WTC11 (cell line): Measurements from ENCODE around the gene PGF. TPM values are rescaled to one million over a fixed set of nuclear protein-coding genes. Genes with fewer than 3 reads are reported as not detected.

ENCODE experiments used
- ATAC-seq: fragments of 200-7000 bp; cut with Tn5 transposase; 2 replicates; pipeline ENCODE4 v1.10.0; 2021; ENCODE audit warnings: mild to moderate bottlenecking, moderate library complexity
- CTCF ChIA-PET: fragments of 300-600 bp; sonication (Branson Sonifier 250); formaldehyde crosslinking; loops from one replicate; lab custom pipeline; 2021; ENCODE audit warnings: antibody characterized with exemption; lab: Charles Lee
- POLR2A ChIA-PET: fragments of 350-600 bp; sonication (Branson Sonifier 250); formaldehyde crosslinking; loops from one replicate; lab custom pipeline; 2021; ENCODE audit warnings: antibody characterized with exemption; lab: Charles Lee
- DNase-seq: peaks from one replicate; pipeline ENCODE4 v3.0.0; 2021; ENCODE audit warnings: low spot score
- H3K27ac Mint-ChIP-seq: 2 replicates; pipeline ENCODE4 v1.8.0; 2021; ENCODE audit warnings: mixed read lengths
- H3K27me3 Mint-ChIP-seq: 2 replicates; pipeline ENCODE4 v1.8.0; 2021; ENCODE audit warnings: low read depth, mild to moderate bottlenecking, moderate library complexity, mixed read lengths
- H3K36me3 Mint-ChIP-seq: 2 replicates; pipeline ENCODE4 v1.8.0; 2021; ENCODE audit warnings: mixed read lengths
- H3K4me1 Mint-ChIP-seq: 2 replicates; pipeline ENCODE4 v1.8.0; 2022; ENCODE audit warnings: mixed read lengths
- H3K4me3 Mint-ChIP-seq: 2 replicates; pipeline ENCODE4 v1.8.0; 2021; ENCODE audit warnings: mild to moderate bottlenecking, moderate library complexity, mixed read lengths
- H3K9me3 Mint-ChIP-seq: 2 replicates; pipeline ENCODE4 v1.8.0; 2021; ENCODE audit warnings: mixed read lengths
- ATF1 ChIP-seq: sonication (generic); formaldehyde crosslinking; IDR thresholded peaks from 2 replicates; pipeline ENCODE4 v1.8.1; 2023; ENCODE audit warnings: mild to moderate bottlenecking, moderate library complexity, missing genetic modification reagents
- CREM ChIP-seq: sonication (generic); formaldehyde crosslinking; IDR thresholded peaks from 2 replicates; pipeline ENCODE4 v1.8.1; 2022; ENCODE audit warnings: mild to moderate bottlenecking, missing genetic modification reagents, moderate library complexity
- IRF2 ChIP-seq: sonication (generic); formaldehyde crosslinking; IDR thresholded peaks from 2 replicates; pipeline ENCODE4 v1.8.0; 2022; ENCODE audit warnings: low read depth, missing genetic modification reagents, borderline replicate concordance
- NFE2L1 ChIP-seq: sonication (generic); formaldehyde crosslinking; IDR thresholded peaks from 2 replicates; pipeline ENCODE4 v1.8.1; 2023; ENCODE audit warnings: missing genetic modification reagents
- RORB ChIP-seq: fragments of 250-450 bp; sonication (Bioruptor Pico); IDR thresholded peaks from 2 replicates; pipeline ENCODE4 v1.9.0; 2021; ENCODE audit warnings: mild to moderate bottlenecking
- SP1 ChIP-seq: sonication (generic); formaldehyde crosslinking; conservative IDR thresholded peaks from 2 replicates; pipeline ENCODE4 v1.8.1; 2022; ENCODE audit warnings: missing genetic modification reagents
- TCF7 ChIP-seq: sonication (generic); formaldehyde crosslinking; IDR thresholded peaks from 2 replicates; pipeline ENCODE4 v1.8.0; 2022; ENCODE audit warnings: mild to moderate bottlenecking, low read depth, missing genetic modification reagents, moderate library complexity
- TP53 ChIP-seq: sonication (generic); formaldehyde crosslinking; IDR thresholded peaks from 2 replicates; pipeline ENCODE4 v1.8.1; 2023; ENCODE audit warnings: mild to moderate bottlenecking, missing genetic modification reagents
- total RNA-seq: library from RNA; stranded (reverse); gene quantifications from 3 replicates; pipeline ENCODE4 v1.2.3, GENCODE V29; 2021
- TF ChIP-seq, protein P1 (sequence below): sonication (generic); formaldehyde crosslinking; IDR thresholded peaks from 2 replicates; pipeline ENCODE4 v1.8.0; 2023; ENCODE audit warnings: missing genetic modification reagents
- TF ChIP-seq, protein P2 (sequence below): fragments of 250-450 bp; sonication (Bioruptor Pico); IDR thresholded peaks from 2 replicates; pipeline ENCODE4 v1.9.0; 2021; ENCODE audit warnings: mild to moderate bottlenecking
- TF ChIP-seq, protein P3 (sequence below): fragments of 250-450 bp; sonication (Bioruptor Pico); IDR thresholded peaks from 2 replicates; pipeline ENCODE4 v2.1.2; 2022; ENCODE audit warnings: mild to moderate bottlenecking, moderate library complexity
- TF ChIP-seq, protein P4 (sequence below): fragments of 200-600 bp; IDR thresholded peaks from 2 replicates; pipeline ENCODE4 v1.8.0; 2022; ENCODE audit warnings: antibody characterized with exemption
- TF ChIP-seq, protein P5 (sequence below): sonication (generic); formaldehyde crosslinking; IDR thresholded peaks from 2 replicates; pipeline ENCODE4 v1.8.0; 2023; ENCODE audit warnings: mild to moderate bottlenecking, missing genetic modification reagents
- TF ChIP-seq, protein P6 (sequence below): sonication (generic); formaldehyde crosslinking; IDR thresholded peaks from 2 replicates; pipeline ENCODE4 v1.8.1; 2023; ENCODE audit warnings: mild to moderate bottlenecking, missing genetic modification reagents

PGF gene
- total RNA-seq, 1 experiment from 2014 or later, result 6.7 TPM

DNA sequence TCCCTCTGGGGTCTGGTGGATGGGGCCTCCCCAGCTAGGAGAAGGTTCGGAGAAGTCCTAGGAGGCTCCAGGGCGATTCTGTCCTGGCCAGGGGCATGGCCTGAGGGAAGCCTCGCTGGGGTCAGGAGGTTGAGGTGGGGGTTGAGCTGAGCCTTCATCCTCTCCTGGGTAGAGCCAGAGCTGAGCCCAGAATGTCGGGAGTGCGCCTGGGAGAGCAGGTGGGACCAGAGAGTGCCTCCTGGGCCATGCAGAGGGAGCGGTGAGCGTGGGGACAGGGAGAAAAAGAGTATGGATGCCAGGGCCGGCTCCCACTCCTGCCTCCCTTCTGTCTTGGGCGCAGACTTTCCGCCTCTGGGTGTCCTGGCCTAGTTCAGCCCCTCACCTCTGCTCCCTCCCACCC lies 45.5 kb downstream of the PGF start:
- ChIA-PET POLR2A (no interaction called here), CTCF (interaction anchor here (1.2 kb wide), 1 partner anchor 49 kb away, joined by 6 read pairs; no protein-coding TSS in a partner anchor)
- Mint-ChIP-seq H3K36me3 (no peaks in the 10 kb centered on the region), H3K27me3 (no peaks in the 10 kb centered on the region), H3K4me1 (no peaks in the 10 kb centered on the region), H3K4me3 (no peak overlapping the region), H3K9me3 (no peaks in the 10 kb centered on the region), H3K27ac (no peak overlapping the region)
- no peak for ATAC-seq
- no peak for DNase-seq
- no peak for TF ChIP-seq RORB (CRISPR knock-in tag)

DNA sequence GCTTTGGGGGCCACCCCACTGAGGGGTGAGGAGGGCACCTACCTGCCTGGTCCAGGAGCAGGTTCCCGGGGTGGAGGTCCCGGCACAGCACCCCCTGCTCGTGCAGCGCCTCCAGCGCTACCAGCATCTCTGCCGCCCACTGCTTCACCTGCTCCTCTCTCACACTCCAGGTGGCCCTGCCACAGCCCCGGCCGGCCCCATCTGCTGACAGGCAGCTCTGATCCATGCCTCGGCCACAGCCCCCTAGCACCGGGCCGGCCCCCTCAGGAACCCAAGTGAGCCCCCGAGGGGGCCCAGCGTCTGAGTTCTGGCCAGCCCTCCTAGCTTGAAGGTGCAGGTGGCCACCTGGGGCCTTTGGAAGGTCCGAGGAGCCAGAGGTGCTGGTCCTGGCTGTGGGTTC lies 45.9 kb downstream of the PGF start:
- H3K4me3 Mint-ChIP-seq, result no peak overlapping the region
- no peaks in the 10 kb centered on the region for H3K4me1 Mint-ChIP-seq
- ChIA-PET CTCF (interaction anchor here (1.2 kb wide), 1 partner anchor 48 kb away, joined by 6 read pairs; no protein-coding TSS in a partner anchor), POLR2A (no interaction called here)
- DNase-seq (no peak), ATAC-seq (no peak)
- H3K36me3 Mint-ChIP-seq, result no peaks in the 10 kb centered on the region
- H3K27me3 Mint-ChIP-seq, result no peaks in the 10 kb centered on the region
- no peak overlapping the region for H3K27ac Mint-ChIP-seq
- no peaks in the 10 kb centered on the region for H3K9me3 Mint-ChIP-seq
- TF ChIP-seq, protein P1, sequence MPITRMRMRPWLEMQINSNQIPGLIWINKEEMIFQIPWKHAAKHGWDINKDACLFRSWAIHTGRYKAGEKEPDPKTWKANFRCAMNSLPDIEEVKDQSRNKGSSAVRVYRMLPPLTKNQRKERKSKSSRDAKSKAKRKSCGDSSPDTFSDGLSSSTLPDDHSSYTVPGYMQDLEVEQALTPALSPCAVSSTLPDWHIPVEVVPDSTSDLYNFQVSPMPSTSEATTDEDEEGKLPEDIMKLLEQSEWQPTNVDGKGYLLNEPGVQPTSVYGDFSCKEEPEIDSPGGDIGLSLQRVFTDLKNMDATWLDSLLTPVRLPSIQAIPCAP (CRISPR knock-in tag), result no peak
- TF ChIP-seq, protein P2, sequence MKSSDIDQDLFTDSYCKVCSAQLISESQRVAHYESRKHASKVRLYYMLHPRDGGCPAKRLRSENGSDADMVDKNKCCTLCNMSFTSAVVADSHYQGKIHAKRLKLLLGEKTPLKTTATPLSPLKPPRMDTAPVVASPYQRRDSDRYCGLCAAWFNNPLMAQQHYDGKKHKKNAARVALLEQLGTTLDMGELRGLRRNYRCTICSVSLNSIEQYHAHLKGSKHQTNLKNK (CRISPR knock-in tag), result no peak
- TF ChIP-seq, protein P3, sequence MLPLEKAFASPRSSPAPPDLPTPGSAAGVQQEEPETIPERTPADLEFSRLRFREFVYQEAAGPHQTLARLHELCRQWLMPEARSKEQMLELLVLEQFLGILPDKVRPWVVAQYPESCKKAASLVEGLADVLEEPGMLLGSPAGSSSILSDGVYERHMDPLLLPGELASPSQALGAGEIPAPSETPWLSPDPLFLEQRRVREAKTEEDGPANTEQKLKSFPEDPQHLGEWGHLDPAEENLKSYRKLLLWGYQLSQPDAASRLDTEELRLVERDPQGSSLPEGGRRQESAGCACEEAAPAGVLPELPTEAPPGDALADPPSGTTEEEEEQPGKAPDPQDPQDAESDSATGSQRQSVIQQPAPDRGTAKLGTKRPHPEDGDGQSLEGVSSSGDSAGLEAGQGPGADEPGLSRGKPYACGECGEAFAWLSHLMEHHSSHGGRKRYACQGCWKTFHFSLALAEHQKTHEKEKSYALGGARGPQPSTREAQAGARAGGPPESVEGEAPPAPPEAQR, result no peak
- TF ChIP-seq CREM (CRISPR knock-in tag), result no peak
- TF ChIP-seq, protein P4, sequence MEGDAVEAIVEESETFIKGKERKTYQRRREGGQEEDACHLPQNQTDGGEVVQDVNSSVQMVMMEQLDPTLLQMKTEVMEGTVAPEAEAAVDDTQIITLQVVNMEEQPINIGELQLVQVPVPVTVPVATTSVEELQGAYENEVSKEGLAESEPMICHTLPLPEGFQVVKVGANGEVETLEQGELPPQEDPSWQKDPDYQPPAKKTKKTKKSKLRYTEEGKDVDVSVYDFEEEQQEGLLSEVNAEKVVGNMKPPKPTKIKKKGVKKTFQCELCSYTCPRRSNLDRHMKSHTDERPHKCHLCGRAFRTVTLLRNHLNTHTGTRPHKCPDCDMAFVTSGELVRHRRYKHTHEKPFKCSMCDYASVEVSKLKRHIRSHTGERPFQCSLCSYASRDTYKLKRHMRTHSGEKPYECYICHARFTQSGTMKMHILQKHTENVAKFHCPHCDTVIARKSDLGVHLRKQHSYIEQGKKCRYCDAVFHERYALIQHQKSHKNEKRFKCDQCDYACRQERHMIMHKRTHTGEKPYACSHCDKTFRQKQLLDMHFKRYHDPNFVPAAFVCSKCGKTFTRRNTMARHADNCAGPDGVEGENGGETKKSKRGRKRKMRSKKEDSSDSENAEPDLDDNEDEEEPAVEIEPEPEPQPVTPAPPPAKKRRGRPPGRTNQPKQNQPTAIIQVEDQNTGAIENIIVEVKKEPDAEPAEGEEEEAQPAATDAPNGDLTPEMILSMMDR, result no peak
- TF ChIP-seq TP53, result no peak
- TF ChIP-seq, protein P5, sequence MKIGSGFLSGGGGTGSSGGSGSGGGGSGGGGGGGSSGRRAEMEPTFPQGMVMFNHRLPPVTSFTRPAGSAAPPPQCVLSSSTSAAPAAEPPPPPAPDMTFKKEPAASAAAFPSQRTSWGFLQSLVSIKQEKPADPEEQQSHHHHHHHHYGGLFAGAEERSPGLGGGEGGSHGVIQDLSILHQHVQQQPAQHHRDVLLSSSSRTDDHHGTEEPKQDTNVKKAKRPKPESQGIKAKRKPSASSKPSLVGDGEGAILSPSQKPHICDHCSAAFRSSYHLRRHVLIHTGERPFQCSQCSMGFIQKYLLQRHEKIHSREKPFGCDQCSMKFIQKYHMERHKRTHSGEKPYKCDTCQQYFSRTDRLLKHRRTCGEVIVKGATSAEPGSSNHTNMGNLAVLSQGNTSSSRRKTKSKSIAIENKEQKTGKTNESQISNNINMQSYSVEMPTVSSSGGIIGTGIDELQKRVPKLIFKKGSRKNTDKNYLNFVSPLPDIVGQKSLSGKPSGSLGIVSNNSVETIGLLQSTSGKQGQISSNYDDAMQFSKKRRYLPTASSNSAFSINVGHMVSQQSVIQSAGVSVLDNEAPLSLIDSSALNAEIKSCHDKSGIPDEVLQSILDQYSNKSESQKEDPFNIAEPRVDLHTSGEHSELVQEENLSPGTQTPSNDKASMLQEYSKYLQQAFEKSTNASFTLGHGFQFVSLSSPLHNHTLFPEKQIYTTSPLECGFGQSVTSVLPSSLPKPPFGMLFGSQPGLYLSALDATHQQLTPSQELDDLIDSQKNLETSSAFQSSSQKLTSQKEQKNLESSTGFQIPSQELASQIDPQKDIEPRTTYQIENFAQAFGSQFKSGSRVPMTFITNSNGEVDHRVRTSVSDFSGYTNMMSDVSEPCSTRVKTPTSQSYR (CRISPR knock-in tag), result no peak
- TF ChIP-seq, protein P6, sequence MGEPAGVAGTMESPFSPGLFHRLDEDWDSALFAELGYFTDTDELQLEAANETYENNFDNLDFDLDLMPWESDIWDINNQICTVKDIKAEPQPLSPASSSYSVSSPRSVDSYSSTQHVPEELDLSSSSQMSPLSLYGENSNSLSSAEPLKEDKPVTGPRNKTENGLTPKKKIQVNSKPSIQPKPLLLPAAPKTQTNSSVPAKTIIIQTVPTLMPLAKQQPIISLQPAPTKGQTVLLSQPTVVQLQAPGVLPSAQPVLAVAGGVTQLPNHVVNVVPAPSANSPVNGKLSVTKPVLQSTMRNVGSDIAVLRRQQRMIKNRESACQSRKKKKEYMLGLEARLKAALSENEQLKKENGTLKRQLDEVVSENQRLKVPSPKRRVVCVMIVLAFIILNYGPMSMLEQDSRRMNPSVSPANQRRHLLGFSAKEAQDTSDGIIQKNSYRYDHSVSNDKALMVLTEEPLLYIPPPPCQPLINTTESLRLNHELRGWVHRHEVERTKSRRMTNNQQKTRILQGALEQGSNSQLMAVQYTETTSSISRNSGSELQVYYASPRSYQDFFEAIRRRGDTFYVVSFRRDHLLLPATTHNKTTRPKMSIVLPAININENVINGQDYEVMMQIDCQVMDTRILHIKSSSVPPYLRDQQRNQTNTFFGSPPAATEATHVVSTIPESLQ (CRISPR knock-in tag), result no peak
- no peak for TF ChIP-seq IRF2 (CRISPR knock-in tag)
- TF ChIP-seq ATF1, result no peak
- TF ChIP-seq TCF7 (CRISPR knock-in tag), result no peak
- no peak for TF ChIP-seq SP1 (CRISPR knock-in tag)
- TF ChIP-seq NFE2L1, result no peak
